Karpas-422 (cell line): ENCODE data around the gene ITSN1. TPM values are rescaled to one million over a fixed set of nuclear protein-coding genes. Genes with fewer than 3 reads are reported as not detected.
"Not testable (repeated sequence)": the region's sequence is repeated elsewhere in the genome, so short reads cannot be mapped to it uniquely, and the experiment has no call there.

ENCODE experiments used
- DNase-seq: peaks from one replicate; pipeline ENCODE4 v3.0.0-alpha.2; 2015
- H2AFZ ChIP-seq: fragments of 200-600 bp; sonication (generic); 2 replicates; pipeline ENCODE4 v1.6.1; 2014; ENCODE audit warnings: antibody characterized with exemption, low read length, mixed read lengths
- H3K27ac ChIP-seq: fragments of 200-600 bp; sonication (generic); 2 replicates; pipeline ENCODE4 v1.5.1; 2014; ENCODE audit warnings: mild to moderate bottlenecking, low read length, moderate library complexity
- H3K27me3 ChIP-seq: fragments of 200-600 bp; sonication (generic); 2 replicates; pipeline ENCODE4 v1.6.1; 2014; ENCODE audit warnings: low read length, mixed read lengths
- H3K36me3 ChIP-seq: fragments of 200-600 bp; sonication (generic); 2 replicates; pipeline ENCODE4 v1.6.1; 2014; ENCODE audit warnings: low read length, mixed read lengths; ENCODE audit not compliant: insufficient read depth
- H3K4me1 ChIP-seq: fragments of 200-600 bp; sonication (generic); 2 replicates; pipeline ENCODE4 v1.6.1; 2014; ENCODE audit warnings: mild to moderate bottlenecking, low read length, mixed read lengths
- H3K4me2 ChIP-seq: fragments of 200-600 bp; sonication (generic); 2 replicates; pipeline ENCODE4 v1.6.1; 2014; ENCODE audit warnings: low read length, low read depth, mild to moderate bottlenecking; ENCODE audit not compliant: poor library complexity, severe bottlenecking
- H3K4me3 ChIP-seq: fragments of 200-600 bp; sonication (generic); 2 replicates; pipeline ENCODE4 v1.5.1; 2014; ENCODE audit warnings: mild to moderate bottlenecking, antibody characterized with exemption, low read length, mixed read lengths
- H3K79me2 ChIP-seq: fragments of 200-600 bp; sonication (generic); 2 replicates; pipeline ENCODE4 v1.6.1; 2014; ENCODE audit warnings: mild to moderate bottlenecking, low read length, mixed read lengths
- H3K9ac ChIP-seq: fragments of 200-600 bp; sonication (generic); 2 replicates; pipeline ENCODE4 v1.6.0; 2014; ENCODE audit warnings: low read length
- H3K9me2 ChIP-seq: fragments of 200-600 bp; sonication (generic), shearing (Covaris generic); replicated peaks from 2 replicates; pipeline ENCODE4 v1.6.0; 2014; ENCODE audit warnings: mild to moderate bottlenecking, low read length, moderate library complexity; ENCODE audit not compliant: insufficient read depth
- H3K9me3 ChIP-seq: fragments of 300-700, 200-600 bp; sonication (generic); 2 replicates; pipeline ENCODE4 v1.6.1; 2014; ENCODE audit warnings: low read length, mixed read lengths
- H4K20me1 ChIP-seq: fragments of 200-600 bp; sonication (generic); 2 replicates; pipeline ENCODE4 v1.6.1; 2014; ENCODE audit warnings: mild to moderate bottlenecking, antibody characterized with exemption, low read length, low read depth; ENCODE audit not compliant: insufficient read depth
- total RNA-seq: library from RNA; depleted of rRNA; stranded (reverse); fragments of >200 nt; shearing (Covaris generic); gene quantifications from 2 replicates; pipeline ENCODE4 v1.2.3, GENCODE V29; 2014; ENCODE audit warnings: low replicate concordance

ITSN1 gene
- total RNA-seq, 1 experiment from 2014 or later: 2.3 TPM

- H4K20me1 ChIP-seq, H3K4me2 ChIP-seq, H3K27me3 ChIP-seq, H2AFZ ChIP-seq, H3K4me3 ChIP-seq, H3K9me3 ChIP-seq, H3K9me2 ChIP-seq, H3K4me1 ChIP-seq, H3K9ac ChIP-seq, H3K27ac ChIP-seq, DNase-seq: not testable (repeated sequence)
- peaks cover 17% of the 10 kb centered on the region for H3K36me3 ChIP-seq
- peaks cover 27% of the 10 kb centered on the region for H3K79me2 ChIP-seq
Measured at GRCh38 chr21:33626151-33626550, 16.1 kb upstream of the ITSN1 start.

GRCh38 chr21:33634254-33634653, 8.0 kb upstream of the ITSN1 start:
- peaks cover 12% of the 10 kb centered on the region for H3K36me3 ChIP-seq
- no peaks in the 10 kb centered on the region for H3K27me3 ChIP-seq
- no peak overlapping the region for H3K4me2 ChIP-seq
- no peaks in the 10 kb centered on the region for H3K4me1 ChIP-seq
- DNase-seq: no peak
- H3K4me3 ChIP-seq: no peak overlapping the region
- no peak overlapping the region for H2AFZ ChIP-seq
- no peak overlapping the region for H3K9ac ChIP-seq
- H4K20me1 ChIP-seq: no peaks in the 10 kb centered on the region
- H3K9me3 ChIP-seq: no peaks in the 10 kb centered on the region
- H3K27ac ChIP-seq: no peak overlapping the region
- H3K79me2 ChIP-seq: peaks cover 66% of the 10 kb centered on the region
- no peaks in the 10 kb centered on the region for H3K9me2 ChIP-seq

- H3K4me3 ChIP-seq: peak overlapping the region; percentile 82
- H4K20me1 ChIP-seq: peaks cover 10% of the 10 kb centered on the region; the same call in 1 of the 2 replicates
- H3K9me3 ChIP-seq: no peaks in the 10 kb centered on the region
- H3K9me2 ChIP-seq: no peaks in the 10 kb centered on the region
- peak overlapping the region; percentile 21; the same call in 1 of the 2 replicates for H3K27ac ChIP-seq
- H3K4me2 ChIP-seq: peak overlapping the region; percentile 93
- peak overlapping the region; percentile 78 for H3K9ac ChIP-seq
- peak; percentile 66 for DNase-seq
- peaks cover 19% of the 10 kb centered on the region for H3K4me1 ChIP-seq
- H3K79me2 ChIP-seq: peaks cover 52% of the 10 kb centered on the region
- no peaks in the 10 kb centered on the region for H3K36me3 ChIP-seq
- H3K27me3 ChIP-seq: no peaks in the 10 kb centered on the region
- peak overlapping the region; percentile 77; the same call in 1 of the 2 replicates for H2AFZ ChIP-seq
Measured at GRCh38 chr21:33640697-33641351, 1.5 kb upstream of the ITSN1 start.

- no peaks in the 10 kb centered on the region for H3K36me3 ChIP-seq
- H3K4me2 ChIP-seq: peak within 1 kb of the TSS; percentile 93
- H3K9ac ChIP-seq: peak within 1 kb of the TSS; percentile 78
- peak within 1 kb of the TSS; percentile 82 for H3K4me3 ChIP-seq
- no peaks in the 10 kb centered on the region for H3K9me2 ChIP-seq
- H2AFZ ChIP-seq: peak within 1 kb of the TSS; percentile 96
- H3K27ac ChIP-seq: peak within 1 kb of the TSS; percentile 78
- H3K4me1 ChIP-seq: peaks cover 19% of the 10 kb centered on the region
- peak; percentile 100 for DNase-seq
- H3K27me3 ChIP-seq: no peaks in the 10 kb centered on the region
- no peaks in the 10 kb centered on the region for H3K9me3 ChIP-seq
- H4K20me1 ChIP-seq: peaks cover 10% of the 10 kb centered on the region; the same call in 1 of the 2 replicates
- H3K79me2 ChIP-seq: peaks cover 46% of the 10 kb centered on the region
Measured at GRCh38 chr21:33641352-33642026, 812 bp upstream of the ITSN1 start, which contains the start of gene CRYZL1. Gene CRYZL1 (minus strand): TSS chr21:33641741. CDS start chr21:33631551, 10,190 bp downstream.

- no peaks in the 10 kb centered on the region for H3K36me3 ChIP-seq
- peak; percentile 55 for DNase-seq
- H3K27me3 ChIP-seq: no peaks in the 10 kb centered on the region
- peaks cover 32% of the 10 kb centered on the region for H3K79me2 ChIP-seq
- H3K4me2 ChIP-seq: peak overlapping the region; percentile 93
- H3K27ac ChIP-seq: no peak overlapping the region
- peak overlapping the region; percentile 90; the same call in 1 of the 2 replicates for H2AFZ ChIP-seq
- peaks cover 19% of the 10 kb centered on the region for H3K4me1 ChIP-seq
- H3K9me2 ChIP-seq: no peaks in the 10 kb centered on the region
- peak overlapping the region; percentile 82 for H3K4me3 ChIP-seq
- peak overlapping the region; percentile 68 for H3K9ac ChIP-seq
- H4K20me1 ChIP-seq: peaks cover 10% of the 10 kb centered on the region; the same call in 1 of the 2 replicates
- H3K9me3 ChIP-seq: no peaks in the 10 kb centered on the region
Measured at GRCh38 chr21:33642896-33643657, 776 bp downstream of the ITSN1 start.

- Histone ChIP-seq H3K4me2 (peak overlapping the region; percentile 93), H3K4me3 (peak overlapping the region; percentile 82), H3K27ac (no peak overlapping the region), H3K4me1 (peaks cover 19% of the 10 kb centered on the region), H3K9me2 (no peaks in the 10 kb centered on the region), H3K27me3 (no peaks in the 10 kb centered on the region), H3K9ac (peak overlapping the region; percentile 68), H3K36me3 (no peaks in the 10 kb centered on the region), H2AFZ (peak overlapping the region; percentile 65; the same call in 1 of the 2 replicates), H3K9me3 (no peaks in the 10 kb centered on the region), H3K79me2 (peaks cover 25% of the 10 kb centered on the region), H4K20me1 (peaks cover 16% of the 10 kb centered on the region)
- no peak for DNase-seq
Measured at GRCh38 chr21:33643658-33644311, 1.5 kb downstream of the ITSN1 start.

- no peak for DNase-seq
- no peak overlapping the region for H3K4me3 ChIP-seq
- H3K79me2 ChIP-seq: peaks cover 18% of the 10 kb centered on the region
- H2AFZ ChIP-seq: no peak overlapping the region
- no peaks in the 10 kb centered on the region for H3K9me2 ChIP-seq
- H3K27me3 ChIP-seq: no peaks in the 10 kb centered on the region
- H3K9ac ChIP-seq: no peak overlapping the region
- no peak overlapping the region for H3K4me2 ChIP-seq
- no peaks in the 10 kb centered on the region for H3K36me3 ChIP-seq
- no peaks in the 10 kb centered on the region for H3K9me3 ChIP-seq
- H3K4me1 ChIP-seq: peaks cover 19% of the 10 kb centered on the region
- no peak overlapping the region for H3K27ac ChIP-seq
- H4K20me1 ChIP-seq: peaks cover 18% of the 10 kb centered on the region
Measured at GRCh38 chr21:33644383-33645074, 2.2 kb downstream of the ITSN1 start.
